NCI-H748 (cell line): ENCODE results near the gene LIMD2.
A peak's percentile ranks its signal among the peaks of the same experiment; 100 is the strongest.

ENCODE experiments used
- DNase-seq: peaks from one replicate; lab custom pipeline; 2025; ENCODE audit not compliant: unreplicated experiment; lab: John Stamatoyannopoulos, UW

LIMD2 gene

GRCh38 chr17:63701868-63702720, 2.2 kb upstream of the LIMD2 start:
- no peak for DNase-seq

DNA sequence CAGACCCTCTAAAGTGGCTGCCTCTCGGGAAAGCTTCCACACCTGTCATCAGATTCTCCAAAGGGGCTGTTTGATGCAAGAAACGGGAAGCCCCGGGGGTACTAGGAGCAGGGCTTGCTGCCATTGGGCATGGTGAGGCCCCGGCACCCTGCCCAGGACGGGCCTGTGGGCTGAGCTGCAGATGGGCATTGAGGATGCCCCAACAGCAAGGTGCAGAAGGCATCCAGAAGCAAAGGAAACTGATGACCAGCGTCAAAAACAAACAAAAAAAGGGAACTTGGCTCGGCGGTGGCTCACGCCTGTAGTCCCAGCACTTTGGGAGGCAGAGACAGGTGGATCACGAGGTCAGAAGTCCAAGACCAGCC, 1.5 kb upstream of the LIMD2 start:
- no peak for DNase-seq

- DNase-seq: peak; percentile 78
Measured at GRCh38 chr17:63700528-63701455, 867 bp upstream of the LIMD2 start.

DNA sequence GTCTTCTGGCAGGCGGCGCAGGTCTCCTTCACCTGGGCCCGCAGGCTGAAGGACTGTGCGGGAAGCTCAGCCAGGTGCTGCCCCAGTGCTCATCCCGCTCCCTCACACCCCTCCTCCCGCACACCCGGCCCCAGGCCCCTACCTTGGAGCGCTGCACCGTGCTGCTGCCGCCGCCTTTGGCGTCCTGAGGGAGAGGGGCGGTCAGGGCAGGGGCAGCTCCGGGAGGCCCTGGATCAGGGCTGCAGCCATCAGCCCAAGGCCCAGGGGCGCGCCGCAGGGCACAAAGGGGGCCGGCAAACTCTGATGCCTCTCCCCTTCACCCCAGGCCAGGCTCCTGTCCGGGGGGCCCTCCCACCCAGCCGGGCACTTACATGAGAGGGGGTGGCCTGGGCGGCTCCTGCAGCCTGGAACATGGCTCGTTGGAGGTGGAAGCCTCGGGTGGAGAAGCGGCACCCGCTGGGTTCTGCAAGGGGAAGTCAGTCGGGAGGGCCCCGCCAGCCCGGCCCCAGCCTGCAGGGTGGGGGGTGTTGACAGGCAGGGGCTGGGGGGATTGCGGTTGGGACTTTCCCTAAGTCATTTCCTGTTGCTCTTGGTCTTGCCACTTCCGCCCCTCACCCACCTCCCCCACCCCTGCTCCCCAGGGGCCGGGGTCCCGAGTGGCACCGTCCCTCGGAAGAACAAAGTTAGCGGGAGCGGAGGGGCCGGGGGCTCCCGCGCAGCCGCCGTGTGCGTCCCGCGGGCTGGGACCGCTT, 863 bp downstream of the LIMD2 start:
- peak; percentile 56 for DNase-seq

- DNase-seq: no peak
Measured at GRCh38 chr17:63698381-63698885, 1.5 kb downstream of the LIMD2 start.

- DNase-seq: peak; percentile 56
Measured at GRCh38 chr17:63697341-63698286, 2.3 kb downstream of the LIMD2 start.

GRCh38 chr17:63696381-63696961, 3.5 kb downstream of the LIMD2 start:
- DNase-seq: peak; percentile 21

DNA sequence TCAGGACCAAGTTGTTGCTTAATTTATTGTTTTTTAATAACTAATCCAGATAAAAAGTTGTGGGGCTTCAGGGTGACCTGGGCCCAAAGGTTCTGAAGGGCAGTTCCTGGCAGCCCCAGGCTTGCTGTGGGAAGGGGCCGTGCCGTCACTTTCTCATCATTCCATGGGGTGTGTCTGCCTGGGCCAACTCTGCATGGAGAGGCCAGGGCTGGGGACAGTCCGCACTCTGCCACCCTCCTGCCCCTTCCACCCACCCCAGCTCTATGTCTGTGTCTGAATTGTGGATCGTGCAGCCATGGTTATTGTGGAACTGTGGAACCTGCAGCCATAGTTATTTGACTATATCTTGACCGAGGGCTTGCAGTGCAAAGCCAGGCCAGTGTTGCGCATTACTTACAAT, 4.0 kb downstream of the LIMD2 start:
- DNase-seq: no peak

DNA sequence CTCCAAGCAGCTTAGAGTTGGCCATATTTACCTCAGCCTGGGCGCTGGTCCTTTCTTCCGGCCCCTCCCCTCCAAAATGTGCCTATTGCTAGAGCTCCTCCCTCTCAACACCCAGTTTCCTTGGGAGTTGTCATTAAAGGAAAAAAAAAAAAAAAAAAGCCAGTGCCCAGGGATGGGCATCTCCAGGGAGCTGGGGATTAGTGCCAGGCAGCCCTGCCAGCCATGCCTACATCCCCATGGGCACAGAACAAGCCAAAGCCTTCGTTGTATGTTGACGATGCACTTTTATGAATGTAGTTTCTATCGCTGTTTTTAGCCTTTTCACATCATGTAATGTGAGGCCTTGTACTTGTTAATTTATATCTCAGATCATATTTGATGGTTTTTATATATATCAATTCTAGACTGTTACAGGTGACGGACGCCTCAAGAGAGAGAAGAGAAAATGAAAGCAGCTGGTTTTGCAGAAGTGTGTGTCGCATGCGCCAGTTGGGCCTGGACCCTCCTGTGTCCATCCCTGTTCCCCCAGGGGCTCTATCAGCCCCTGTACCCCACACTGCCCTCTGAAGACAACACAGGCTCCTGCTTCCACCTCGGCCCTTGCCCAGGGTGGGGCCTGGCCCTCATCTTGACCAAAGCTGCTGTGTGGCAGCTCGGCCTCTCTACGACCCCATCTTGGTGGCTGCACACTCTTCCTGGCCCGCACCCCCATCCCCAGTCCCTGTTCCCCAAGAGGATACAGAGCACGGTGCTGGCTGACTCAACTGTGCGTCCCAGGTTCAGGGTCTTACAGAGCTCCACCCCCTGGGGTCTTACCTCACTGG, 4.8 kb downstream of the LIMD2 start:
- DNase-seq: no peak

DNA sequence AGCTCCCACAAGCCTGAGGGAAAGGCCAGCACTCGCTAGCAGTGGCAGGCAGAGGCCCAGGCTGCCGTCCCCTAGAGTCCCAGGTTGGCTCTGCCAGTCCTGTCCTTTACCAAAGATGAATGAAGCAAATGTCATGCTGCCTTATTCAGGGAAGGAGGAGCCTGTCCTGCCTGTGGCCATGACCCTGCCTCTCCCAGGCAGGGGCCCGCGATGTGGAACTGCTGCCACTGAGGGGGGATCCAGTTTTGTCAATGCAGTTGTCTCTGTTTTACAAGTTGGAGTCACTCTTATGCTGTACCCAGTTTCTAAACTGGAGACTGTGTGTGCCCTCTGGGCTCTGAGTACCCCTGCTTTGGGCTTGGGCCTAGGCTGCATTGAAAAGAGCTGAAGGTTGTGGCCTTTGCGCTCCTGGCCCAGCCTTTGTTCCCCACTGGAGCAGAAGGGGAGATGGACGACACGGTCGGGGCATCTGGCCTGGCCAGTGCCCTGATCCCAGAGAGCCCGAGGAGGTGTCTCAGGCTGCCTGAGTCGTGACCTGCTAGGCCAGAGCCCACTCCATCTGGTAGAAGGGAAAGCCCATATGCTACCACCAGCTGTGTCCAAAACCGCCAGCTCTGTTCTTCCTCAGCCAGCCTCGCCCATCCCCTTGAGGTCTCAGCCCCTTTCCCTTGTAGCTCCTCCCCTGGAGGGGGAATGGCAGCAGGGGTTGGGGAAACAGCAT, 5.5 kb downstream of the LIMD2 start:
- DNase-seq: no peak

- DNase-seq: no peak
Measured at GRCh38 chr17:63693411-63694113, 6.4 kb downstream of the LIMD2 start.

- no peak for DNase-seq
Measured at GRCh38 chr17:63692195-63692816, 7.6 kb downstream of the LIMD2 start.

DNA sequence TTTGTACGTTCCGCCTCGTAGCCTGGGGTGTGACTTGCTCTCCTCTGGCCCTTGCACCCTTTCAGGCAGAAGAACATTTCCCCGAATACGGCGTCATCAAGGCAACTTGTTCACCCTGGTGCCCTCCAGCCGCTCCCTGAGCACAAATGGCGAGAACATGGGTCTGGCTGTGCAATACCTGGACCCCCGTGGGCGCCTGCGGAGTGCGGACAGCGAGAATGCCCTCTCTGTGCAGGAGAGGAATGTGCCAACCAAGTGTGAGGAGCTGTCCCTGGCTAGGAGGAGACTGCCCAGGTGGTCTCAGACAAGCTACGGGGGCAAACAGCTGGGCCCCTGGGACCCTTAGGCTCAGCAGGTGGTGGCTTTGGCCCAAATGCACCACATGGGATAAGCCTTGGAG, 10.4 kb downstream of the LIMD2 start:
- no peak for DNase-seq

GRCh38 chr17:63688396-63689020, 11.4 kb downstream of the LIMD2 start:
- DNase-seq: no peak

DNA sequence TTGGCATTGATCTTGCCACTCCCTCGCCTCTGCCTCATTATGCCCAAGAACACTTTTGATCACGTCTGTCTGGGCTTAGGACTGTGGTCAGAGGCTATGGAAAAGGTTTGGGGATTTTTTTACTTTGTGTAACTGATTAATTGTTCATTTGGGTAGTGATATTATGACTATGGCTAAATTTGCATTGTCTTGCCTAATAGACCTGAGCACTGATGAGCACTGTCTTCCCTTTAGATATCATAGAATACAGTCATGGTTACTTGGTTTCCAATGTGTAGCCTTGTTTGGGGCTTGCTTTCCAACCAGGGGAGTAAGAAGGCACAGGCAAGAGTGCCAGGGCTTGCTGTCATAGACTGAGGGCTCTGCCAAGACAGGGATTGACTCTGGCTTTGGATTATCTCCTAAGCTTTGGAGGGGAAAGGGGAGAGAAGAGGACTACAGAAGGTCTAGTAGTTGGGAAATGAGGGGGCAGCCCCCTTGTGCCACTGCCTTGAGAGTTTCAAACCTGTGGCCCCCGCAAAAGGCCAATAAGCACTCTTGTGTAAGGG, 13.7 kb downstream of the LIMD2 start:
- no peak for DNase-seq

DNA sequence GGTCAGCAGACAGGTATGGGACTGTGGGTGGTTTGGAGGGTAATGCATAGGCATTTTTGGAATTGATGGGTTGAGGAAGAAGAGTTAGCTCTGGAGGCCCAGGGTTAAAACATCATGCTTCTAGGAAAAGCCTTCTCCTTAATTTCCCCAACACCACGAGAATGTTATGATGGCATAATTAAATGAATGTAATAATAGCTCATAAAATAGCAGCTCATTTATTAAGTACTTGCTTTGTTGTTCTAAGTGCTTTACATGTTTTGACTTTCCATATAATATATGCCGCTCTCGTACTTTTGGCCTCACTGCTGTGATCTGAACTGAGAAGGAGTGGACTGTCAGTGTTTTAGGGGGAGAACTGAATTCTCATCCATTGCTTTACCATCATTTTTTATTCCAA, 14.3 kb downstream of the LIMD2 start:
- no peak for DNase-seq
